Fibroblast of lung (primary cell): ENCODE measurements around the gene LIPA. TPM values are rescaled to one million over a fixed set of nuclear protein-coding genes. Genes with fewer than 3 reads are reported as not detected.

Experiments
- DNase-seq, 2 donors: peaks; one replicate each; pipeline versions ENCODE4 v3.0.0 to v3.0.0-alpha.2; 2010; ENCODE audit warnings: low read depth in 2 of 2
- H2AFZ ChIP-seq: 2 replicates; pipeline ENCODE4 v1.5.1; 2012; ENCODE audit warnings: low read length, control low read depth, inconsistent platforms
- H3K27ac ChIP-seq: 2 replicates; pipeline ENCODE4 v1.5.1; 2011; ENCODE audit warnings: low read length, control low read depth; ENCODE audit not compliant: insufficient read depth
- H3K27me3 ChIP-seq: 2 replicates; pipeline ENCODE4 v1.5.1; 2011; ENCODE audit warnings: mild to moderate bottlenecking, low read length; ENCODE audit not compliant: control insufficient read depth, insufficient read depth
- H3K36me3 ChIP-seq: 2 replicates; pipeline ENCODE4 v1.5.1; 2011; ENCODE audit warnings: low read length; ENCODE audit not compliant: control insufficient read depth, insufficient read depth
- H3K4me1 ChIP-seq: 2 replicates; pipeline ENCODE4 v1.5.1; 2011; ENCODE audit warnings: low read length; ENCODE audit not compliant: control insufficient read depth, insufficient read depth; ENCODE audit errors: extremely low read depth
- H3K4me2 ChIP-seq: 2 replicates; pipeline ENCODE4 v1.5.1; 2011; ENCODE audit warnings: low read length, control low read depth; ENCODE audit not compliant: insufficient read depth; ENCODE audit errors: extremely low read depth
- H3K4me3 ChIP-seq, 4 experiments: fragments of 200-600 bp in 1 of 4; sonication (generic) in 1 of 4; replicated peaks in 1 of 4; 2 replicates each; pipeline ENCODE4 v1.5.1; 2011 to 2016; ENCODE audit warnings: low read length in 4 of 4, low read depth in 3 of 4, mild to moderate bottlenecking in 3 of 4, control low read depth in 2 of 4, inconsistent platforms in 1 of 4, mixed read lengths in 1 of 4; ENCODE audit not compliant: insufficient read depth in 1 of 4; ENCODE audit errors: control extremely low read depth in 1 of 4
- H3K79me2 ChIP-seq: 2 replicates; pipeline ENCODE4 v1.5.1; 2012; ENCODE audit warnings: mild to moderate bottlenecking, low read length, inconsistent platforms; ENCODE audit not compliant: control insufficient read depth, insufficient read depth
- H3K9ac ChIP-seq: 2 replicates; pipeline ENCODE4 v1.5.1; 2011; ENCODE audit warnings: mild to moderate bottlenecking, low read length, control low read depth; ENCODE audit not compliant: insufficient read depth
- H3K9me3 ChIP-seq: 2 replicates; pipeline ENCODE4 v1.5.1; 2012; ENCODE audit warnings: low read depth, low read length; ENCODE audit not compliant: control insufficient read depth, insufficient read depth
- H4K20me1 ChIP-seq: 2 replicates; pipeline ENCODE4 v1.5.1; 2011; ENCODE audit warnings: low read length; ENCODE audit not compliant: control insufficient read depth, insufficient read depth; ENCODE audit errors: extremely low read depth
- EZH2 ChIP-seq: IDR thresholded peaks from 2 replicates; pipeline ENCODE4 v1.5.1; 2012; ENCODE audit warnings: low read length, control low read depth, mild to moderate bottlenecking; ENCODE audit errors: missing control alignments
- polyA plus RNA-seq, 2 donors: library from polyadenylated mRNA; depleted of rRNA in 1 of 2; stranded (reverse) in 1 of 2; unstranded in 1 of 2; fragments of >200 nt; gene quantifications; 2 replicates each; pipeline ENCODE4 v1.2.1, GENCODE V29; 2011 to 2012; ENCODE audit warnings: missing spikeins in 1 of 2
- total RNA-seq: library from RNA; depleted of rRNA; stranded (reverse); fragments of >200 nt; gene quantifications from 2 replicates; pipeline ENCODE4 v1.2.1, GENCODE V29; 2014
- TF ChIP-seq, protein P1 (sequence below), 2 donors: IDR thresholded peaks in 1 of 2; conservative IDR thresholded peaks in 1 of 2; 1 replicate in 1 of 2; 2 replicates in 1 of 2; pipeline ENCODE4 v1.5.1; 2011 to 2012; ENCODE audit warnings: low read length in 2 of 2, control low read depth in 1 of 2, inconsistent platforms in 1 of 2, low read depth in 1 of 2, mild to moderate bottlenecking in 1 of 2

The LIPA gene
- total and polyA plus RNA-seq, 2 donors (not counting 1 experiment from before 2014, with no cell fraction given) = 72.3 to 105 TPM

DNA sequence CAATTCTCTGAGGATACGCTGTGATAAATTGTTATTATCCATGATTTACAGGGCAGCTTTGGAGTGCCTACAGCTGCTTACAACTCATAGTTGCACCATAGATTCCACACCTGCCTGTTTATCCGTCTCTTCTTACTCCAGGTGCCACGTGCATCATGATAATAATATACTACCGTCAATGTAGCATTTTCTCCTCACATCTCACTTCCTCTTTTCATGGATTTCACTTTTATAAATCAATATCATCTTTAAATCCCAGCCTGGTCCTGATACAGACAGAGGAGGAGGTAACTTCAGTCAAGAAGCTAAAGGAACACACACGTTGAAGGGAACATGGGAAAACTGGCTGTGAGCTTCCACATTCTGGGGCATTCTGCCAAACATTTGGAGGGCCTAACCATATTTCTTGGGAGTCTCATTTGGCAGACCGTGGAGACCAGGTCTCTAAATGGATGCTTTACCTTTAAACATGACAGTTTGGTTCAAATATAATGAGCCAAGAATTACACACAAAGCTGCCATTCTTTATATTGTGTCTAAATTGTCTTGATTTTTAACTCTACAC lies 46.9 kb downstream of the LIPA start:
- Histone ChIP-seq H4K20me1 (no peaks in the 10 kb centered on the region), H3K27me3 (no peaks in the 10 kb centered on the region), H3K4me2 (no peak overlapping the region), H3K9ac (no peak overlapping the region), H3K4me3 (no peak overlapping the region), H3K27ac (no peak overlapping the region), H2AFZ (no peak overlapping the region), H3K4me1 (peaks cover 13% of the 10 kb centered on the region), H3K36me3 (no peaks in the 10 kb centered on the region), H3K79me2 (no peaks in the 10 kb centered on the region), H3K9me3 (no peaks in the 10 kb centered on the region)
- DNase-seq = no peak
- TF ChIP-seq, protein P1, sequence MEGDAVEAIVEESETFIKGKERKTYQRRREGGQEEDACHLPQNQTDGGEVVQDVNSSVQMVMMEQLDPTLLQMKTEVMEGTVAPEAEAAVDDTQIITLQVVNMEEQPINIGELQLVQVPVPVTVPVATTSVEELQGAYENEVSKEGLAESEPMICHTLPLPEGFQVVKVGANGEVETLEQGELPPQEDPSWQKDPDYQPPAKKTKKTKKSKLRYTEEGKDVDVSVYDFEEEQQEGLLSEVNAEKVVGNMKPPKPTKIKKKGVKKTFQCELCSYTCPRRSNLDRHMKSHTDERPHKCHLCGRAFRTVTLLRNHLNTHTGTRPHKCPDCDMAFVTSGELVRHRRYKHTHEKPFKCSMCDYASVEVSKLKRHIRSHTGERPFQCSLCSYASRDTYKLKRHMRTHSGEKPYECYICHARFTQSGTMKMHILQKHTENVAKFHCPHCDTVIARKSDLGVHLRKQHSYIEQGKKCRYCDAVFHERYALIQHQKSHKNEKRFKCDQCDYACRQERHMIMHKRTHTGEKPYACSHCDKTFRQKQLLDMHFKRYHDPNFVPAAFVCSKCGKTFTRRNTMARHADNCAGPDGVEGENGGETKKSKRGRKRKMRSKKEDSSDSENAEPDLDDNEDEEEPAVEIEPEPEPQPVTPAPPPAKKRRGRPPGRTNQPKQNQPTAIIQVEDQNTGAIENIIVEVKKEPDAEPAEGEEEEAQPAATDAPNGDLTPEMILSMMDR (conservative IDR thresholded peaks at IDR 0.05 in 1 of 2, IDR thresholded peaks at IDR 0.05 in 1 of 2; ENCODE audit: low read depth in 1 of 2, low read length in 2 of 2) = no peak
- no peak for TF ChIP-seq EZH2

DNA sequence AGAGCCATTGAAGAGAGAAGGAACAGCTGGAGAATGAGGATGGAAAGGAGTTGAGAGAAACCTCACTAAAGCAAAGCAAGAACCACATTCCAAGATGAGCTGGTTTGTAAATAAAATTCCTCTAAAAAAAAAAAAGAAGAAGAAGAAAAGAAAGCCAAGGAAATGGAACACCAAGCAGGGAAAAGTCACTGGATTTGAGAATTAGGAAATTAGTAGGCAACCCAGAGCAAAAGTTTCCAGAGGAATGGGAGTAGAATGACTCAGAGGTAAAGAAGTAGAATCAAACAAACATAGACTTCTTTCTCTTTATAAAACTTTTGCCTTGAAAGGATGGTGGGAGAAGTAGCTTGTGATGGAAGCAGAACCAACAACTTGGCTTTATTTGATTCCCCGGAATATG lies 48.3 kb downstream of the LIPA start:
- Histone ChIP-seq H3K36me3 (no peaks in the 10 kb centered on the region), H3K9ac (no peak overlapping the region), H3K79me2 (no peaks in the 10 kb centered on the region), H4K20me1 (no peaks in the 10 kb centered on the region), H3K27me3 (no peaks in the 10 kb centered on the region), H3K9me3 (no peaks in the 10 kb centered on the region), H3K27ac (no peak overlapping the region), H3K4me2 (no peak overlapping the region), H3K4me3 (no peak overlapping the region), H3K4me1 (peaks cover 13% of the 10 kb centered on the region), H2AFZ (no peak overlapping the region)
- DNase-seq = peak in 1 of 2 donors; percentile 38
- TF ChIP-seq, protein P1 (conservative IDR thresholded peaks at IDR 0.05 in 1 of 2, IDR thresholded peaks at IDR 0.05 in 1 of 2; ENCODE audit: low read depth in 1 of 2, low read length in 2 of 2) = no peak
- TF ChIP-seq EZH2 = no peak

DNA sequence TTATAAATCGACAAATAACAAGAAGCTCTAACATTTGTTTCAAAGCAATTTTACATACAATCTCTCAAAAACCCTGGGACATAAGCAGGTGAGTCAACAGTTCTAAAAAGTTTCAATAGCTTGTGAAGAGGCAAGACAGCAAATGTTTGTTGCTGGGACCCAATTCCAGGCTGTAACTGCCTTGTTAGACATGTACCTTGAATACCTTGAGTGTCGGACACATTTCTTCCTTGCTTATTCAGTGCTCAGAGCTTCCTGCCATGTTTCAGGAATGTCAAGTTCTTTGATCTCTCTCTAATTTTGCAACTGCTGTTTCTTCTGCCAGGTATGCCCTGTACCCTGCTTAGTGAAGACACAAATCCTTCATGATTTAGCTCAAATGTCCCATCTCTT lies 49.5 kb downstream of the LIPA start:
- no peak for DNase-seq
- Histone ChIP-seq H3K36me3 (no peaks in the 10 kb centered on the region), H3K4me2 (no peak overlapping the region), H4K20me1 (no peaks in the 10 kb centered on the region), H2AFZ (no peak overlapping the region), H3K27ac (no peak overlapping the region), H3K27me3 (no peaks in the 10 kb centered on the region), H3K4me3 (no peak overlapping the region), H3K9ac (no peak overlapping the region), H3K79me2 (no peaks in the 10 kb centered on the region), H3K9me3 (no peaks in the 10 kb centered on the region), H3K4me1 (peaks cover 12% of the 10 kb centered on the region)
- no peak for TF ChIP-seq EZH2
- TF ChIP-seq, protein P1 (conservative IDR thresholded peaks at IDR 0.05 in 1 of 2, IDR thresholded peaks at IDR 0.05 in 1 of 2; ENCODE audit: low read depth in 1 of 2, low read length in 2 of 2) = no peak
